HG03108 (cell line): Measurements from ENCODE around the gene PRSS1.
"Not testable (repeated sequence)": the region's sequence is repeated elsewhere in the genome, so short reads cannot be mapped to it uniquely, and the experiment has no call there.

Source experiments
- ATAC-seq: cut with Tn5 transposase; IDR thresholded peaks from one replicate; pipeline ENCODE4 v1.9.1; 2021; ENCODE audit warnings: moderate library complexity; ENCODE audit not compliant: unreplicated experiment

PRSS1 gene

DNA sequence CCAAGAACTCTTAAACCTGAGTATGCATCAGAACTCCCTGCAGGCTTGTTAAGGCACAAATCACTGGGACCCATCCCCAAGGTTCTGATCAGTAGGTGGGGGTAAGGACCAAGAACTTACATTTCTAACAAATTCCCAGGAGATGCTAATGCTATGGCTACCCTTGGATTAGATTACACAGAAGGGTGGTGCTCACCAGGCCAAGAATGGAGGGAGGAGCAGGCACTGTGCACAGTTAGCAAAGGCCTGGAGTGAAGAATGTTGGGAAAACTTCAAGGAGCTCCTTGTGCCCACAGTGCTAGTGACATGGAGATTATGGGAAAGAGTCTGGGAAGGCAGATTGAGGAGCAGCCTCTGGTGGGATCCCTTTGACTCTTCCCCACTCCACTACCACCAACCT lies 23.4 kb downstream of the PRSS1 start:
- no peak for ATAC-seq

DNA sequence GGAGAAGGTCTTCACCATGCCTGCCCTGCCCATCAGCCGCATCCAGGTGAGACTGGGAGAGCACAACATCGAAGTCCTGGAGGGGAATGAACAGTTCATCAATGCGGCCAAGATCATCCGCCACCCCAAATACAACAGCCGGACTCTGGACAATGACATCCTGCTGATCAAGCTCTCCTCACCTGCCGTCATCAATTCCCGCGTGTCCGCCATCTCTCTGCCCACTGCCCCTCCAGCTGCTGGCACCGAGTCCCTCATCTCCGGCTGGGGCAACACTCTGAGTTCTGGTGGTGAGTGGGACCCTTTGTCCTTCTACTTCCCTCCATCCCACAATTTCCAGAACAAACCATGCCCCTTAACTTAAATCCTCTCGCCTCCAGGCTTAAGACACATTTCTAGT lies 24.0 kb downstream of the PRSS1 start:
- no peak for ATAC-seq

DNA sequence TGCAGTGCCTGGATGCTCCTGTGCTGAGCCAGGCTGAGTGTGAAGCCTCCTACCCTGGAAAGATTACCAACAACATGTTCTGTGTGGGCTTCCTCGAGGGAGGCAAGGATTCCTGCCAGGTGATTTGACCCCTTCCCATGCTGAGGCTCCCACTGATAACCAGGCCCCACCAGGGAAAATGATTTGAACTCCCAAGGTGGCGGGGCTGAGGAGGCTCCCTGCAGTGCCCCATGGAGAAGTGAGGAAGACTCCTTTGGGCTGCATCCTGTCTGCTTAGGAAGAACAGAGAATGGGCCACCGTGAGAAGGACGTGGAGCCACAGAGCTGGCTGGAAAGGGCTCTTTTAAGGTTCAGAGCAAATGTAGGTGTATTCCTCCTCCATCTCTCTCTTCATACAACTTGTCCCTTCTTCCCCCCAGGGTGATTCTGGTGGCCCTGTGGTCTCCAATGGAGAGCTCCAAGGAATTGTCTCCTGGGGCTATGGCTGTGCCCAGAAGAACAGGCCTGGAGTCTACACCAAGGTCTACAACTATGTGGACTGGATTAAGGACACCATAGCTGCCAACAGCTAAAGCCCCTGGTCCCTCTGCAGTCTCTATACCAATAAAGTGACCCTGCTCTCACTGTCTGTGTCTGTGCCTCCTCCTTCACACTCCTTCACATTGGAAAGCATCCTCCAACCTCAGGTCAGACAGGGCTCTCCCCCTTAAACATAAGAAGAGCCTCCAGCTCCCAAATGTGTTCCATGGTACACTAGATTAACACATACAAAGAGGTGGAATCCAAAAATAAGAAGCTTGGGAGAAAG lies 24.9 kb downstream of the PRSS1 start:
- ATAC-seq, result no peak

DNA sequence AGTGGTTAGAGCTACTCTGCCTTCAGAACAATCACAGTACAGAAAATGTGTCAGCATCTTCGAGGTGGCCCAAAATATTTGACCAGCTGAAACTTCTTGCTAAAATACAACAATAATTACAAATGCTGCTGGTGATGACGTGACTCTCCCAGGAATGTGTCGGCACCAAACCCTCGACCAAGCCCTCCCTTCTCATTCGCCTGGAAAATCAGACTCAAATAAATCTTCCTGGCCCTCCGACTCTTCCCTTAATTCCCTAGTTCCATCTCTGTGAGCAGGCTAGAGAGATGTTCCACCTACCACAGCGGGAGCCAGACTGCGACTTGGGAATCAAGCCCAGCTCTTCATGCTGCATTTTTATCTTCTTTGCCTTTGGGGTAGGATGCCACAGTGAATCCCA lies 25.6 kb downstream of the PRSS1 start:
- no peak for ATAC-seq

DNA sequence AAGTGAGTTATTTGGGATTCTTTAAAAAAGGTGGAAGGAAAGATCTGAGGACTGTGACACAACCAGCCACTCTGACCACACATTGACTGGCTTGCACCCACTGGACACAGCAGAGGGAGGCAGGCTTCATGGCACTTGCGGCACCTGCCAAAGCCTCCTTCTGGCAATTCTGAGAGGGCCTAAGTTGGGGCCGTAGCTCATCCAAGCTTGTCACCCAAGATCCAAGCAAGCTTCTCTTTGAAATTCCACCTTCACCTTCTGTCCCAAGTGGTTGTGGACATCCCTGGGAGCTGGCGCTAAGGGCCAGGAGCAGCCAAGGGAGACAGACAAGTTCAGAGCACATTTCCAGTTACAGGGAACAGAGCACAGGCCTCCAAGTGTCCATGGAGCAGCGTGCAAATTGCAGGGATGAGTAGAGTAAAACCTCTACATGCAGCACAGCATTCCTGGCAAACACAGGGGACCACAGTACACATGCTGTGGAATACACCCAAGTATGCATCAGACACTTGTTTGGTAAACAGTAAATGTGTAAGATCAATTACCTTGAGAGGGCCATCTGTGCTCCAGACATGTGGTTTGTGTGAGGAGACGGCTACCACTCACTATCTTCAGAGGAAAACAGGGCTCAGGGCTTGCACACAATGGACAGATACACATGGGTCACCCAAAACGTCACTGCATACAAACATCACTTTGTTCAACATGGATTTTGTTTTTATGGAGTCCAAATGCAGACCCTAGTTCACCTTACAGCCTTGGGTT lies 26.3 kb downstream of the PRSS1 start:
- ATAC-seq, result not testable (repeated sequence)

DNA sequence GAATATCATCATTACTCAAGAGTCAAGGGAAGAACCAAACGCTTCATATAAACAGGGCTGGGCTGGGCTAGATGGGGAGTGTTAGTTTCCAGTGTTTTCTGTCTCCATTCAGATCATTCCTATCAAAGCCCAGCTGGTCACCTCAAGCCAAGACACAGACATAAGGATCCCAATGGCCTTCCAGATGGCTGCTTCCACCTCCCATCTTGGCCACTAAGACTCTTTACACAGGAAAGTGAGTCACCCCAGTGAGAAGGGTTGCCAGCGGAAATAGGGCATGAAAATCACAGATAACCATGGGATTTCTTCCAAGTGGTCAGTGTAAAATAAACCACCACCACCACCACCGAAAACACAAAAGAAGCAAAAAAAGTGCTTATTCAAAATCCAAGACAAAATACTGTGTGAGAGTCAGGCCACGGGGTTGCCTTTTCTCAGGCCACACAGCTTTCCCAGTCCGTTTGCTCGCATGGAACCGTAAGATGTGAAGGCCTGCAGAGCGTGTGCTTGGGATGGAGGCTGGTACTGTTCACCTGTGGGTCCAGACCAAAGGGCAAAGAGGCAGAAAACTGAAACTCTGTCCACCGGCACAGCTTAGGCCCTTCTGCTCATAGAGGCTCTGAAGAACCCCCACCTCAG lies 27.1 kb downstream of the PRSS1 start:
- no peak for ATAC-seq

DNA sequence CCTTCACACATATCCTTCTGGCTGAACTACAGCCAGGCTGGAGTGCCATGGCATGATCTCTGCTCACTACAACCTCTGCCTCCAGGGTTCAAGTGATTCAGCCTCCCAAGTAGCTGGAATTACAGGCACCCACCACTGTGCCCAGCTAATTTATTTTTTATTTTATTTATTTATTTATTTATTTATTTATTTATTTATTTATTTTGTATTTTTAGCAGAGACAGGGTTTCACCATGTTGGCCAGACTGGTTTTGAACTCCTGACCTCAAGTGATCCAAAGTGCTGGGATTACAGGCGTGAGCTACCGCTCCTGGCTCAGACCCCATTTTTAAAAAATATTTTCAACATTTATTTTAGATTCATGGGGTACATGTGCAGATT lies 27.6 kb downstream of the PRSS1 start:
- not testable (repeated sequence) for ATAC-seq

DNA sequence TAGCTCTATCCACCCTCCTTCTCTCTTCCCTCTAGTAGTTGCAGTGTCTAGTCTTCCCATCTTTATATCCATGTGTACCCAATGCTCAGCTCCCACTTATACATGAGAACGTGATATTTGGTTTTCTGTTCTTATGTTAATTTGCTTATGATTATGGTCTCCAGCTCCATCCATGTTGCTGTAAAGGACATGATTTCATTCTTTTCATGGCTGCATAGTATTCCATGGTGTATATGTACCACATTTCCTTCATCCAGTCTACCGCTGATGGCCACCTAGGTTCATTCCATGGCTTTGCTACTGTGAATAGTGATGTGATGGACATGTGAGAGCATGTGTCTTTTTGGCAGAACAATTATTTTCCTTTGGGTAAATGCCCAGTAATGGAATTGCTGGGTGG lies 28.0 kb downstream of the PRSS1 start:
- ATAC-seq, result no peak

DNA sequence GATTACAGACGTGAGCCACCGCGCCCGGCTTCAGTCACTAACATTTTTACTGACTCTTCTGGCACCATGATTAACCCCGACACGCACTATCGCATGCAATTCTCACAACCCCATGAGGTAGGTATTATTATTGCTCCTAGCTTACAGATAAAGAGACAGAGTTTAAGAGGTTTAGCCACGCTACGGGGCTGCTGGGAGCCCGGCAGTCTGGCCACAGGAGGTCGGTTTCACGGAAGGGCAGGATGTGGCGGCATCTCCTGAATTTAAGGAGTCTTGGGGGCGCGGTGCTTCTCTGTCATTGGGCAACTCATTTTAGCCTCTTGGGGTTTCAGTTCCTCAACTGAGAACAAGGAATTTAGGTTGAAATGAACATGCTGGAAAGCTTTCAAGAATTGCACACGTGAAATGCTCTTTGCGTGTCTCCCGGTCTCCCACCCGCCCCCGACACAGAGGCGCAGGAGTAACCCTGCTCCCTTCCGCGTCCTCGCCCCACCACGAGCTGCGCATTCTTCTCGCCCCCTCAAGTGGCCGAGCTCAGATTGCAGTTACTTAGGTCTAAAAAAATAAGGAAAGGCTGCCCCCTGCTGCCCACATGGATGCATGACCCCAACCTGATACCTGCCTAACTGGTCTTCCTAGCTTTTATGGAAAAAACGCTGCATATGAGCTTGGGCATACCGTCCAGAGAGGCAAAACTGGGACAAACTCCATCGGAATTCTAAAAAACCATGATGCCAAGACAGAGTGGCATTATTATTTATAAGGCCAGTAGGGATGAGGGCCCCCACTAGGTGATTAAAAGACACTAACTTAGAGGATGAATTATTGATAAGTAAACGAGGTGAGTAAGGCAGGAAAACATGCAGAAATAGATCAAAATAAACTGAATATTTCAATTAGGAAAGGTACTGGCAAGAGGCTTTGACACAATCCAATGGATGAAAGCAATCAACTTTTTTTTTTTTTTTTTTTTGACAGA lies 33.9 kb downstream of the PRSS1 start:
- peak; percentile 89 for ATAC-seq

DNA sequence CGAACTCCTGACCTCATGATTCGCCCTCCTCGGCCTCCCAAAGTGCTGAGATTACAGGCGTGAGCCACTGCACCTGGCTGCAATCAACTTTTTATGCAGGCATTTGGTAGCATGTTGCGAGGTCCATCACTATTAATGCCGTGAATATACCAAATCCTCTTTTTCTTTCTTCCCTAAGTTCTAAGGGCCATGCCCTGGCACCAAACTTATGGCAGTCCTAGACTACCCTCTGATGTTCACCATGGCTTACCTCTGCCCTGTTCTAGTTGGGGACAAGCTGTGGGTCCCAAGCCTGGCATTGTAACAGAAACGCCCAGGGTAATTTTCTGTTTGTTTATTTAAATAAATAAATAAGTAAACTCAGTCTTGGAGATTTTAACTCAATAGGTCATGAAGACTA lies 34.8 kb downstream of the PRSS1 start:
- no peak for ATAC-seq

DNA sequence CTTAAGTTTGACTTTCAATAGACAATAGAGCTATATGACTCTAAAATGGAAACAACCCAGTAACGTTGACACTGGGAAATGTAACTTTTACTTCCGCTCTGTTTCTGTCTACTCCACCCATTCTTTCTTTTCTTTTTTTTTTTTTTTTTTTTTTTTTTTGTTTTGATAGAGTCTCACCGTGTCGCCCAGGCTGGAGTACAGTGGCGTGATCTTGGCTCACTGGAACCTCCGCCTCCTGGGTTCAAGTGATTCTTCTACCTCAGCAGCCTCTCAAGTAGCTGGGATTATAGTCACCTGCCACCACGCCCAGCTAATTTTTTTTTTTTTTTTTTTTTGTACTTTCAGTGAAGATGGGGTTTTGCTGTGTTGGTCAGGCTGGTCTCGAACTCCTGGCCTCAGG lies 35.4 kb downstream of the PRSS1 start:
- ATAC-seq, result no peak

DNA sequence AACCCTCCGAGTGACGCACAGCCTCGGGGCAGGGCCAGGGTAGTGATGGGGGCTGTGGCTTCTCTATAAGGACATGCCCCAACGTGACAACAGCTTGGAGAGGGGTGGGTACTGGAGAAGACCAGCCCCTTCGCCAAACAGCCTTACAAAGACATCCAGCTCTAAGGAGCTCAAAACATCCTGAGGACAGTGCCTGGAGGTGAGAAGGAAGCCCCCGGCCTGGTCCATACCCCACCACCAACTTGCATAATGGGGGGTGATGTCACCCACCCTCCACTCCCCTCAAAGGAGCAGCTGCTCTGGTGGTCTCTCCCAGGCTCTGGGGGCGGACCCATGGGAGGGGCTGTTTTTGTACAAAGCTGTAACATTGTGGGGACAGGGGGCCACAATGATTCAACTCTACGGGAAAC lies 36.6 kb downstream of the PRSS1 start:
- no peak for ATAC-seq

DNA sequence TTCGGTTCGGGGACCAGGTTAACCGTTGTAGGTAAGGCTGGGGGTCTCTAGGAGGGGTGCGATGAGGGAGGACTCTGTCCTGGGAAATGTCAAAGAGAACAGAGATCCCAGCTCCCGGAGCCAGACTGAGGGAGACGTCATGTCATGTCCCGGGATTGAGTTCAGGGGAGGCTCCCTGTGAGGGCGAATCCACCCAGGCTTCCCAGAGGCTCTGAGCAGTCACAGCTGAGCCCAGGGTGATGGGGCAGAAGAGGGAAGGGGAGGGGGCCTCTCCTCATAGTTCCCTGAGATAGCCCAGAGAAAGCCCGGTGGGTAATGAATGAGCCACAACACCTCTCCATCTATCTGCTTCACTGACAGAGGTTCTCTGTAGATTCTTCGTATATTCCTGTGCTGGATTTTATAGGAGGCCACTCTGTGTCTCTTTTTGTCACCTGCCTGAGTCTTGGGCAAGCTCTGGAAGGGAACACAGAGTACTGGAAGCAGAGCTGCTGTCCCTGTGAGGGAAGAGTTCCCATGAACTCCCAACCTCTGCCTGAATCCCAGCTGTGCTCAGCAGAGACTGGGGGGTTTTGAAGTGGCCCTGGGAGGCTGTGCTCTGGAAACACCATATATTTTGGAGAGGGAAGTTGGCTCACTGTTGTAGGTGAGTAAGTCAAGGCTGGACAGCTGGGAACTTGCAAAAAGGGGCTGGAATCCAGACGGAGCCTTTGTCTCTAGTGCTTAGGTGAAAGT lies 37.9 kb downstream of the PRSS1 start:
- no peak for ATAC-seq

DNA sequence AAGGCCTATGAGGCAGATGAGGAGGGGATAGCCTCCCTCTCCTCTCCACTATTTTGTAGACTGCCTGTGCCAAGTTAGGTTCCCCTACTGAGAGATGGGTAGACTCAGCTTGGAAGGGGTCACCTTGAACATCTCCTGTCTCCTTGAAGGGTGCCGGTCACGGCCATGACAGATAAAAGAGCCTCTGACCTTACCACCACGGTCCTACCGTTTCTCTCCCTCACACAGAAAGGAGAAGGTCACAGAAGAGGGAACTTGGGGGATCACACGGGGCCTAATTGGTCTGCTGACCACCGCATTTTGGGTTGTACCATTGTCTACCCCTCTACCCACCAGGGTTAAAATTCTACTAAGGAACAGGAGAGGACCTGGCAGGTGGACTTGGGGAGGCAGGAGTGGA lies 38.5 kb downstream of the PRSS1 start:
- ATAC-seq, result no peak

DNA sequence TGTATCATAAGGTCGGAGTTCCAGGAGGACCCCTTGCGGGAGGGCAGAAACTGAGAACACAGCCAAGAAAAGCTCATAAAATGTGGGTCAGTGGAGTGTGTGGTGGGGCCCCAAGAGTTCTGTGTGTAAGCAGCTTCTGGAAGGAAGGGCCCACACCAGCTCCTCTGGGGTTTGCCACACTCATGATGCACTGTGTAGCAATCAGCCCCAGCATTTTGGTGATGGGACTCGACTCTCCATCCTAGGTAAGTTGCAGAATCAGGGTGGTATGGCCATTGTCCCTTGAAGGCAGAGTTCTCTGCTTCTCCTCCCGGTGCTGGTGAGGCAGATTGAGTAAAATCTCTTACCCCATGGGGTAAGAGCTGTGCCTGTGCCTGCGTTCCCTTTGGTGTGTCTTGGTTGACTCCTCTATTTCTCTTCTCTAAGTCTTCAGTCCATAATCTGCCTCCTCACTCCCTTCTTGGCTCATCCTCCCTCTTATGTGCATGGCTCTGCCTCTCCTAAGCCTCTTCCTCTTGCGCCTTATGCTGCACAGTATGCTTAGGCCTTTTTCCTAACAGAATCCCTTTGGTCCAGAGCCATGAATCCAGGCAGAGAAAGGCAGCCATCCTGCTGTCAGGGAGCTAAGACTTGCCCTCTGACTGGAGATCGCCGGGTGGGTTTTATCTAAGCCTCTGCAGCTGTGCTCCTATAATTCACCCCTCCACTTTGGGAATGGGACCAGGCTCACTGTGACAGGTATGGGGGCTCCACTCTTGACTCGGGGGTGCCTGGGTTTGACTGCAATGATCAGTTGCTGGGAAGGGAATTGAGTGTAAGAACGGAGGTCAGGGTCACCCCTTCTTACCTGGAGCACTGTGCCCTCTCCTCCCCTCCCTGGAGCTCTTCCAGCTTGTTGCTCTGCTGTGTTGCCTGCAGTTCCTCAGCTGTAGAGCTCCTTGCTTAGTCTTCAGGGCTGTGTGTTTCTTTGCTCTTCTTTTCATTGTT lies 39.3 kb downstream of the PRSS1 start:
- ATAC-seq, result no peak

DNA sequence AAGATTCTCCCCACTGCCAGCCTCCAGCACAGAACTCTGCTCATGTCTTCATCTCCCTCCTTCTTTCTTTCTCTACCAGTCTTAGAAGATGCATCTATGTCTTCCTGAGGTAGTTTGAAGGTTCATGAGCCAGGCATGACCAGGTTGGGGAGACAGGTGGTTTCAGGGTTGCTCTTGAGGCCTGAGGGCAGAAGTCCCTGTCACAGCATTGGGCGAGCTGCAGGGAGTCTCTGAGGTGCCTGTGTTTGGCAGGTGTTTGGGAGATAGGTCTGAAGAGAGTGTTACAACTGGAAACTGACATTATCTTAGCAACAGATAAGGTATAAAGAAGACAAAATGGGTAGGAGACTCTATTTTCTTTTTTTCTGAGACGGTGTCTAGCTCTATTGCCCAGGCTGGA lies 40.2 kb downstream of the PRSS1 start:
- no peak for ATAC-seq

DNA sequence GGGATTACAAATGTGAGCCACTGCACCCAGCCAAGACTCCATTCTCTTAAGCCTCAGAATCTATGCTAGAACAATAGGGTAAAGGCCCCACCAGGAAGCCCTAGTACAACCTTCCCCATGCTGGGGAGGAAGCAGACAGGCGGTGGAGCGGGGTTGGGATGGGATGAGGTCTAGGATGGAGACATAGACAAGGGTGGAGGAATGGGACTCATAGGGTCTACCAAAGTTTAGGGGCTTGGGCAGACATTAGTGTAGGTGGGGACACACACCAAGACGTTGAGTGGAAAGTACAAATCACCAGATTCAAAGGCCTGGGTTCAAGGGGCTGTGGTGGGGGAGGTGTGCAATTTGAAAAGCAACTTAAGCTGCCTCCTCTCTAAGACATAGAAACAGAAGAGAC lies 40.8 kb downstream of the PRSS1 start:
- ATAC-seq, result no peak

DNA sequence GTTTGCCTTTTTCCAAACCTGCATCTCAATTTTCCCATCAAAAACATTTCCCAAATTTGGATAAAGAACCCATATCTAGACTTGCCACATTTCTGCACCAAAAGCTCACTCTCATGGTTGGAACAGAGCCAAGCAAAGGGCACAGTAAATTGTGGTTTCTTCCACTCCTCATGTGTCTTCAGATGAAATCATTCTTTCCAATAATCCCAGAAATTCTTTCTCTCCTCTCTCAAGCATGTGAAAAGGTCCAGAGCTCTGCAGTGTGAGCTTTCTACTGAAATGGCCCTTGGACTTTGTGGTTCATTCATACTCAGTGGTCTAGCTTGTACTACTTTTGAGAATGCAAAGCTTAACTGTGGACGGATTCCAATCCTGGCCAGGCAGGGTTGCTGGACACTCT lies 41.3 kb downstream of the PRSS1 start:
- ATAC-seq, result no peak

DNA sequence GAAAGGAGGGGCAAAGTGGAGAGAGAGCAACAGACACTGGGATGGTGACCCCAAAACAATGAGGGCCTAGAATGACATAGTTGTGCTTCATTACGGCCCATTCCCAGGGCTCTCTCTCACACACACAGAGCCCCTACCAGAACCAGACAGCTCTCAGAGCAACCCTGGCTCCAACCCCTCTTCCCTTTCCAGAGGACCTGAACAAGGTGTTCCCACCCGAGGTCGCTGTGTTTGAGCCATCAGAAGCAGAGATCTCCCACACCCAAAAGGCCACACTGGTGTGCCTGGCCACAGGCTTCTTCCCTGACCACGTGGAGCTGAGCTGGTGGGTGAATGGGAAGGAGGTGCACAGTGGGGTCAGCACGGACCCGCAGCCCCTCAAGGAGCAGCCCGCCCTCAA lies 42.2 kb downstream of the PRSS1 start:
- ATAC-seq, result no peak
